GM10266 (cell line): Measurements from ENCODE around the gene AK9.

ENCODE experiments used
- DNase-seq: peaks from one replicate; pipeline ENCODE4 v3.0.0; 2012; ENCODE audit errors: extremely low spot score
- CTCF ChIP-seq: IDR thresholded peaks from 2 replicates; pipeline ENCODE4 v1.5.1; 2012; ENCODE audit warnings: mild to moderate bottlenecking, low read depth; ENCODE audit not compliant: control insufficient read depth, insufficient read depth; ENCODE audit errors: missing control alignments

AK9 gene

GRCh38 chr6:109449795-109450673 is 241.0 kb downstream of the AK9 start:
- DNase-seq, result no peak
- no peak for TF ChIP-seq CTCF

- no peak for DNase-seq
- TF ChIP-seq CTCF, result no peak
These were observed 241.8 kb downstream of the AK9 start for GRCh38 chr6:109449064-109449794.

GRCh38 chr6:109448615-109449014 is 242.4 kb downstream of the AK9 start:
- no peak for DNase-seq
- TF ChIP-seq CTCF, result no peak

GRCh38 chr6:109447878-109448555 is 243.0 kb downstream of the AK9 start:
- no peak for DNase-seq

GRCh38 chr6:109447087-109447486 is 243.9 kb downstream of the AK9 start:
- no peak for TF ChIP-seq CTCF
- DNase-seq, result no peak

More at GRCh38 chr6:109447878-109448555, 243.0 kb downstream of the AK9 start:
- no peak for TF ChIP-seq CTCF

- DNase-seq, result no peak
- TF ChIP-seq CTCF, result no peak
These were observed 244.5 kb downstream of the AK9 start for GRCh38 chr6:109446541-109446940.

- DNase-seq, result no peak
- no peak for TF ChIP-seq CTCF
These were observed 244.9 kb downstream of the AK9 start for GRCh38 chr6:109446072-109446471.
